Neural crest cell (in vitro differentiated cells): ENCODE measurements around the gene IDNK. TPM values are rescaled to one million over a fixed set of nuclear protein-coding genes. Genes with fewer than 3 reads are reported as not detected.

ENCODE experiments used
- DNase-seq: peaks from one replicate; pipeline ENCODE4 v3.0.0; 2021; ENCODE audit warnings: low read depth, mixed read lengths, low spot score
- H3K27ac Mint-ChIP-seq: one replicate; pipeline ENCODE4 v1.8.0; 2021; ENCODE audit warnings: mild to moderate bottlenecking, mixed read lengths; ENCODE audit not compliant: unreplicated experiment
- H3K27me3 Mint-ChIP-seq: 2 replicates; pipeline ENCODE4 v1.8.0; 2021; ENCODE audit warnings: low read depth, mild to moderate bottlenecking, mixed read lengths
- H3K36me3 Mint-ChIP-seq: 2 replicates; pipeline ENCODE4 v1.8.0; 2021; ENCODE audit warnings: low read depth, mild to moderate bottlenecking, mixed read lengths
- H3K4me1 Mint-ChIP-seq: 2 replicates; pipeline ENCODE4 v1.8.0; 2021; ENCODE audit warnings: mixed read lengths
- H3K4me3 Mint-ChIP-seq: one replicate; pipeline ENCODE4 v1.8.0; 2021; ENCODE audit warnings: mild to moderate bottlenecking, mixed read lengths
- H3K9me3 Mint-ChIP-seq: 2 replicates; pipeline ENCODE4 v1.8.0; 2021; ENCODE audit warnings: mixed read lengths
- total RNA-seq: library from RNA; stranded (reverse); gene quantifications from 2 replicates; pipeline ENCODE4 v1.2.1, GENCODE V29; 2021
- TF ChIP-seq, protein P1 (sequence below): fragments of 200-600 bp; sonication (generic); conservative IDR thresholded peaks from 2 replicates; pipeline ENCODE4 v1.5.0; 2021; ENCODE audit warnings: antibody characterized with exemption, mild to moderate bottlenecking

Gene IDNK
- total RNA-seq, 1 donor from 2014 or later, result 2.6 TPM

DNA sequence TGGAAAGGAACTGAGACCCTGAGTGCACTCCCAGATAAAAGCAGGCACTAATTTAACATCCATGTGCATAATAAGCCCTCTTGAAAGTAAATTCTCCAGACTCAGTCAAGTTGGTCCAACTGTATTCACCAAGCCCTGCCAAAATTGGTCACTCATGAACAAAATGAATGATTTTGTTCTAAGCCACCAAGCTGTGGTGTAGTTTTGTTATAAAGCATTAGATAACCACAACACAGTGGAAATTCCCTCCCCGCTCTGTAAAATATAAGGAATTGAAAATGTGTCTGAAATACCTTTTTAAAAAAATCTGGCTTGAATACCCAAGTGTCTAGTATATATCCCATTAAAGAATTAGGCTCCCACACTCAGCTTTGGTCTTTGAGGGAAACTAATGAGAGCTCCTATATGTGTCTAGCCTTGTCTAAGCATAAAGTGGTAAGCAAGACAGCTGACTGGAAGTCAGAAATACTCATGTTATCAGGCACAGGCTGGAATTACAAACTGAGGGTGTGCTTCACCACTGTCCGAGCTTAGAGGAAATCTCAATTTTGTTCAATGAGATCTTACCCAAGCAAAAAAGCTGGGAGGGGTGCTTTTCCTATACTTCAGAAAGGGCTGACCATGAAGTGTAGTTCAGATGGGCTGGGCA is 33.2 kb downstream of the IDNK start:
- Mint-ChIP-seq H3K4me3 (no peak overlapping the region), H3K36me3 (peaks cover 41% of the 10 kb centered on the region), H3K27me3 (no peaks in the 10 kb centered on the region), H3K4me1 (no peaks in the 10 kb centered on the region), H3K27ac (no peak overlapping the region), H3K9me3 (peaks cover 7% of the 10 kb centered on the region)
- DNase-seq, result no peak
- TF ChIP-seq, protein P1, sequence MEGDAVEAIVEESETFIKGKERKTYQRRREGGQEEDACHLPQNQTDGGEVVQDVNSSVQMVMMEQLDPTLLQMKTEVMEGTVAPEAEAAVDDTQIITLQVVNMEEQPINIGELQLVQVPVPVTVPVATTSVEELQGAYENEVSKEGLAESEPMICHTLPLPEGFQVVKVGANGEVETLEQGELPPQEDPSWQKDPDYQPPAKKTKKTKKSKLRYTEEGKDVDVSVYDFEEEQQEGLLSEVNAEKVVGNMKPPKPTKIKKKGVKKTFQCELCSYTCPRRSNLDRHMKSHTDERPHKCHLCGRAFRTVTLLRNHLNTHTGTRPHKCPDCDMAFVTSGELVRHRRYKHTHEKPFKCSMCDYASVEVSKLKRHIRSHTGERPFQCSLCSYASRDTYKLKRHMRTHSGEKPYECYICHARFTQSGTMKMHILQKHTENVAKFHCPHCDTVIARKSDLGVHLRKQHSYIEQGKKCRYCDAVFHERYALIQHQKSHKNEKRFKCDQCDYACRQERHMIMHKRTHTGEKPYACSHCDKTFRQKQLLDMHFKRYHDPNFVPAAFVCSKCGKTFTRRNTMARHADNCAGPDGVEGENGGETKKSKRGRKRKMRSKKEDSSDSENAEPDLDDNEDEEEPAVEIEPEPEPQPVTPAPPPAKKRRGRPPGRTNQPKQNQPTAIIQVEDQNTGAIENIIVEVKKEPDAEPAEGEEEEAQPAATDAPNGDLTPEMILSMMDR, result no peak

DNA sequence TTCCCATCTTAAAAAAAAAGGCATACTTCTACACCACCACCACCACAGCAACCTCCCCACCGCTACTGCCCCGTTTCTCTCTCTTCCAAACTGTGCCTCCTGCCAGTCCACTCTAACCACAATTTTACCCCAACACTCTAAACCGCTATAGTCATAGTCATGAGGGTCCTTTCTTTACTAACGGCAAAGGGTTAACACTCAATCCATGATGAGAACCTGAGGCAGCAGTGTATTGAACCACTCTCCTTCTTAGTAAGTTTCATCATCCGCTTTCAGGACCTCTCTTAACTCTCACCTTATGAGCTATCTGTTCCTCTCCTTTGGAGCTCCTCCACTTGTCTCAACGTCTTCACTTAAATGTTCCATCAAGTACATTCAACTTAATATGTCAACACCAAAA is 34.0 kb downstream of the IDNK start:
- Mint-ChIP-seq H3K27ac (no peak overlapping the region), H3K27me3 (no peaks in the 10 kb centered on the region), H3K9me3 (peaks cover 5% of the 10 kb centered on the region), H3K36me3 (peaks cover 33% of the 10 kb centered on the region), H3K4me3 (no peak overlapping the region), H3K4me1 (no peaks in the 10 kb centered on the region)
- DNase-seq, result no peak
- TF ChIP-seq, protein P1, result no peak

DNA sequence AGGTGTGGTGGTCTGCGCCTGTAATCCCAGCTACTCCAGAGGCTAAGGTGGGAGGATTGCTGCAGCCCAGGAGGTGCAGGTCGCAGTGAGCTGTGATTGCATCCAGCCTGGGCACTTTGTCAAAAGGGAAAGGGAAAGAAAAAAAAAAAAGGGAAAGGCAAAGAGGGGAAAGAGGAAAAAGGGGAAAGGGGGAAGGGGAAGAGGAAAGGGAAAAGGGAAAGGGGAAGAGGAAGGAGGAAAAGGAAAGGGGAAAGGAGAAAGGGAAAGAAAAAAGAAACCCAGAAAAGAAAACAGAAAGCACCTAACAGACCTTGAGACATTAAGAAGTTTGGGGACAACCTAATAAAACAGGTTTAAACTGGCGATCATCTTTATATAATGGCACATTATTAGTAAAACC is 40.0 kb downstream of the IDNK start:
- no peak overlapping the region for H3K4me3 Mint-ChIP-seq
- TF ChIP-seq, protein P1, result no peak
- no peak for DNase-seq
- H3K27ac Mint-ChIP-seq, result no peak overlapping the region
- H3K9me3 Mint-ChIP-seq, result no peaks in the 10 kb centered on the region
- H3K27me3 Mint-ChIP-seq, result no peaks in the 10 kb centered on the region
- no peaks in the 10 kb centered on the region for H3K4me1 Mint-ChIP-seq
- H3K36me3 Mint-ChIP-seq, result peaks cover 10% of the 10 kb centered on the region

DNA sequence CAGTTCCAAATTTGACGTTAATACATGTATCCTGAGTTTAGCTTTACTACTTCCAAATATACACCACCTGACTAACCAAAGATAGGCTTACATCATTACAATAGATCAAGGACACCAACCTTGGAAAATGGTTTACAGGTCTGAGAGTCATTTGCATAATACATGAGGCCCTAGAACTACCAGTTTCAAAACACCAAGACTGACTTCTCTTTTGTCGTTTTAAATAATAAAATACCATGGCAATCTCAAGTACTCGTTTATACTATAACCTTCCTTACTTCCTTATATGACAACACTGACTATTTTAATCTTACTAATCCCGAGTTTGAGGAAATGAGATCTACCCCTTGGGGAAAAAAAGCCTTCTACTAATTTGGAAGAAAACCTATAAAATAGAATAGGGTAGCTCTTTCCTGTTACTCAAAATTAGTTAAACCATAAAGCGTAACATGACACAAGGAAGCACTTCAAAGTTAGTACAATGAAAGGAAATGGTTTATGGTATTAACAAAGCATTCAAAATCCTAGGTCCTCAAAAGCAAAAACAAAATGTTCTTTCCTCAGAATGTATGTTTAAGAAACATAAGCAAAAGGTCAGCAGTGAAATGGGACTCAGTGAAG is 42.7 kb downstream of the IDNK start:
- no peaks in the 10 kb centered on the region for H3K27me3 Mint-ChIP-seq
- DNase-seq, result no peak
- H3K9me3 Mint-ChIP-seq, result no peaks in the 10 kb centered on the region
- TF ChIP-seq, protein P1, result no peak
- H3K4me1 Mint-ChIP-seq, result no peaks in the 10 kb centered on the region
- H3K27ac Mint-ChIP-seq, result no peak overlapping the region
- peaks cover 6% of the 10 kb centered on the region for H3K36me3 Mint-ChIP-seq
- no peak overlapping the region for H3K4me3 Mint-ChIP-seq

DNA sequence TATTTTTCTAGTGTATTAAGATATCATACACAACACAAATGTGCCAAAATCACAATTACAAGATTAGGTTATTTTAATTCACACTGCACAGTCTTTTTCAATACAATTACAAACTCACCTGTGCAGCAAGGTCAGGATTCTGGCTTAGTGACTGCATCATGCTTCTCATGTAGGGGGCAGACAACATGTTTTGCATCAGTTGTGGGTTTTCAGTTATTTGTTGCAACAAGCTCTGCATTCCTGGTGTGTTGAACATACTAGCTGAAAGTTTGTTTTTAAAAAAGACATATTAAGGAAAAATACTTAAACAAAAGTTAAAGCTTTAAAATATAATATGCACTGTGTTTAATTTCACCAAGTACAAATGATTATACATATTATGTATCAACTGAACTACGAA is 46.1 kb downstream of the IDNK start:
- H3K27me3 Mint-ChIP-seq, result no peaks in the 10 kb centered on the region
- no peaks in the 10 kb centered on the region for H3K9me3 Mint-ChIP-seq
- H3K4me3 Mint-ChIP-seq, result no peak overlapping the region
- H3K36me3 Mint-ChIP-seq, result peaks cover 17% of the 10 kb centered on the region
- TF ChIP-seq, protein P1, result no peak
- no peak overlapping the region for H3K27ac Mint-ChIP-seq
- no peak for DNase-seq
- no peaks in the 10 kb centered on the region for H3K4me1 Mint-ChIP-seq
